Activated CD8-positive, alpha-beta memory T cell treated with anti-CD3 and anti-CD28 coated beads, Interleukin-2, amount 50 U/mL, for 24 hours (primary cell): Measurements from ENCODE around the gene TNNT3.
"Not testable (repeated sequence)": the region's sequence is repeated elsewhere in the genome, so short reads cannot be mapped to it uniquely, and the experiment has no call there.

Experiments
- DNase-seq: peaks from one replicate; pipeline ENCODE4 v3.0.0-alpha.2; 2020; ENCODE audit errors: extremely low read depth

The TNNT3 gene

DNA sequence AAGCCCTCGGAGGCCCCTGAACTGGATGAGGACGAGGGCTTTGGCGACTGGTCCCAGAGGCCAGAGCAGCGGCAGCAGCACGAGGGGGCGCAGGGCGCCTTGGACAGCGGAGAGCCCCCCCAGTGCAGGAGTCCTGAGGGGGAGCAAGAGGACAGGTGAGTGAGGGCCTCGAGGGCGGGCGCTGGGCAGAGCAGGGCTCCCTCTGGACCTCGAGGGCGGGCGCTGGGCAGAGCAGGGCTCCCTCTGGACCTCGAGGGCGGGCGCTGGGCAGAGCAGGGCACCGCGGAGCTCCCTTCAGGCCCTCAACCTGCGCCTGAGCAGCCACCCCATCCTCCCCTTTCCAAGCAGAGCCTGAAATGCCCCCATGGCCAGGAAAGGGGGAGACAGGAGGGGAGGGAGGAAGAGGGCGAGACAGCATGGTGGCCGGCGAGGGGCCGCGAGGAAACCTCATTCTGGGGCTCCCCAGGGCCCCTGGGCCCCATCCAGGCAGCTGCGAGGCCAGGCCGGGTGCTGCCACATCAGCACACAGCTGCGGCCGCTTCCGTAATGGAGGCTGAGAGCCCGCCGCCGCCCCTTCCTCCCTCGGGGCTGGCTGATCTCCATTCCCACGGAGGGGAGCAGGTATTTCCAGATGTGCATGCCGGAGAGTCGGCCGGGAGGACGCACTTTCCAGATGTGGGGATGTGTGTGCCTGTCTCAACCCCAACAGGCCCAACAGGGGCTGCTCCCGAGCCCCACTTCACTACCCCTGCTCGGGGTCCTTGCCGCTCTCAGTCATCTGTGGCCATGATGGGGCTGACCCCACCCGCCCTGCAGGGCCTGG is 37.9 kb upstream of the TNNT3 start:
- no peak for DNase-seq

DNA sequence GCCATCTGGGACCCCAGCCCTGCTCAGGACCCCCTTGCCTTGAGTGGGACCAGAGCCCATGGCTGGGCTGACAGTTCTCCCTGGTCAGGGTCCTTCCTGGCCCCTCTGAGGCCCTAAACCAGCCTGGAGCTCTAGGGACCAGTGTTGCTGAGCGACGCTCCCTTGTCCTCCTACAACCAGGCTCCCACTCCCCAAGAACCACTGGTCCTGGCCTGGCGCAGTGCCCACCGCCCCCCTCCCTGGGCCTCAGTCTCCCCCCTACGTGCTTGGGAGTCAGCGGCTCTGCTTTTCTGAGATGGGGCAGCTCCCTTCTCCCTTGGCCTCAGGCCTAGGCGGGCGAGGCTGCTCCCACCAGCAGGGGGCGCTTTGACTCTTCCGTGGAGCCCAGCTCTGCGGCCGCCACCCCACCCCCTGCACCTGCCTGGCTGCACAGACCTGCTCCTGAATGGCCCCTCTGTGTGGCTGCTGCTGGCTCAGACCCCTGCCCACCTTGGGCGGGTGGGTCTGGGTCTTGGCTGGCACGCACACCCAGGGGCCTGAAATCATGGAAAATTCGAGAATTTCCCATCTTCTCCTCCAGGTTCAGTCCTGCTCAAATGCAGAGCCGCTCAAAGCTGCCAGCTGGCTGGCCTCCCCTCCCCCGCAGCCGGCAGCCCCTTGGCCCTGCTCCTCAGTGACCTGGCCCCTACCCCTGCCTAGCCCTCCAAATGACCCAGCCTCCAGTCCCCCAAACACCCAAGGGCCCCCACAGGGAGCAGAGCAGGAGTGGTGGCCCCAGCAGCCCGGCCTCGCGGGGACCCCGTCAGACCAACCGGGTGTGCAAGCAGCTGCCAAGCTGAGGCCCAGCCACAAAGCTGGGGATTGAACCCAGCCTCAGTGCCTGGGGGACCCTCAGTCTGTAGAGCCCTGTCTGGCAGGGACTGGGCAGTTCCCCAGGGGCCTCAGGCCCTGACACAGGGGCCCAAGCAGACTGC is 37.0 kb upstream of the TNNT3 start:
- peak; percentile 43 for DNase-seq

- no peak for DNase-seq
Measured at GRCh38 chr11:1883346-1884302, 35.9 kb upstream of the TNNT3 start.

DNA sequence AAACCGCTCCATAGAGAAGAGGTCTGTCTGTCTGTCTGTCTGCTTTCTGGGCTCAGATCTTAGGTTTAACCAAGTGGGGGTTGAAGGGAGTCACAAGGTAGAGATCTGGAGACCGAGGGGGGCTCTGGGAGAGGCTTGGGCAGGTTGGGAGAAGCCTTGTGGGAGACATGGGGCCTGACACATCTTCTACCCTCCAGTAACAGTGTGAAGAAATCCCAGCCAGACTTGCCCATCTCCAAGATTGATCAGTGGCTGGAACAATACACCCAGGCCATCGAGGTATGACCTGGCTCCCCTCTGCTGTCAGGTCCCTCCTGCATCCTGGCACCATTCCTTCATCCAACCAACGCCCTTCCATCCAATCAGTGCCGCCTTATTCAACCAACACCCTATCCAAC is 35.2 kb upstream of the TNNT3 start:
- DNase-seq, result no peak

DNA sequence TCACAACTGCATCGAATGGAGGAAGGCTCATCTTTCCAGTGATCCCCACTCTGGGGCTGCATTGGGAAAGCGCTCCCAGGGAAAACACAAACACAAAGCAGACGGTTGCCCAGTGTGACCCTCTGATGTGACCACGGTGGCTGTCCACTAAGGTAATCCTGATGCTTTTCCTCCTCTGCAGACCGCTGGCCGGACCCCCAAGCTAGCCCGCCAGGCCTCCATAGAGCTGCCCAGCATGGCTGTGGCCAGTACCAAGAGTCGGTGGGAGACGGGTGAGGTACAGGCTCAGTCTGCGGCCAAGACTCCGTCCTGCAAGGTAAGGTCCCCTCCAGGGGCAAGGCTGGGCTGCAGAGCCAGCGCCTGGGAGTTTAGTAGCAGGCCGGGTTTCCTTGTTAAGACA is 33.0 kb upstream of the TNNT3 start:
- DNase-seq, result not testable (repeated sequence)

GRCh38 chr11:1887451-1888346 is 31.8 kb upstream of the TNNT3 start:
- DNase-seq, result no peak

- no peak for DNase-seq
Measured at GRCh38 chr11:1888347-1888753, 31.2 kb upstream of the TNNT3 start.

- no peak for DNase-seq
Measured at GRCh38 chr11:1888811-1889210, 30.7 kb upstream of the TNNT3 start.

DNA sequence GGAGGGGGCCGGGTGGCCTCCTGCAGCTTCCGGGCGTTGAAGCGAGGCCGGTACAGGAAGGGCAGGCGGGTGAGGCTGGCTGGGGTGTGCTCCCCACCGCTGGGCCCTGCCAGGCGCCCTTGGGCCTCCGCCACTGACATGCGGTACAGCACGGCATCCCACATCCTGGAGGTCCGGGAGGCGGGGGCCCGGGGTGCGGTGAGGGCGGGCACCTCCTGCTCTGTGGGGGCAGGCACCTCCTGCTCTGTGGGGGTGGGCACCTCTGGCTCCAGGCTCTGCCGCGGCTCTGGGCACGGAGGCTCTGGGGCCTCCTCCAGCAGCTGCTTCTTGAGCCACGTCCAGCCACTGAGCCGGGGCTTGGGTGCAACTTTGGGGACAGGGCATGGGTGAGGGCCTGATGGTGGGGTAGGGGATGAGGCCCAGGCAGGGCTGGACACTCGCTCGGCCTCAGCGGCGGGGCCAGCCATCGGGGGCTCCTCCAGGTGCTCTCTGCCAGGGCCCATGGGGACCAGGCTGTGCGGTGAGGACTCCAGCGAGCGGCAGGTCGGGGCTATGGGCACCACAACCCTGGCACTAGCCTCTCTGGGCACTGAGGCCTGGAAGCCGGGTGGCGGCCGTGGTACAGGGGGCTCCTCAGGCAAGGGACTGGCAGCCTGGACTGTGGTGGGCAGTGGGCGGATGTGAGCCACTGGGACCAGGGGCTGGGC is 30.1 kb upstream of the TNNT3 start:
- DNase-seq, result peak; percentile 31

DNA sequence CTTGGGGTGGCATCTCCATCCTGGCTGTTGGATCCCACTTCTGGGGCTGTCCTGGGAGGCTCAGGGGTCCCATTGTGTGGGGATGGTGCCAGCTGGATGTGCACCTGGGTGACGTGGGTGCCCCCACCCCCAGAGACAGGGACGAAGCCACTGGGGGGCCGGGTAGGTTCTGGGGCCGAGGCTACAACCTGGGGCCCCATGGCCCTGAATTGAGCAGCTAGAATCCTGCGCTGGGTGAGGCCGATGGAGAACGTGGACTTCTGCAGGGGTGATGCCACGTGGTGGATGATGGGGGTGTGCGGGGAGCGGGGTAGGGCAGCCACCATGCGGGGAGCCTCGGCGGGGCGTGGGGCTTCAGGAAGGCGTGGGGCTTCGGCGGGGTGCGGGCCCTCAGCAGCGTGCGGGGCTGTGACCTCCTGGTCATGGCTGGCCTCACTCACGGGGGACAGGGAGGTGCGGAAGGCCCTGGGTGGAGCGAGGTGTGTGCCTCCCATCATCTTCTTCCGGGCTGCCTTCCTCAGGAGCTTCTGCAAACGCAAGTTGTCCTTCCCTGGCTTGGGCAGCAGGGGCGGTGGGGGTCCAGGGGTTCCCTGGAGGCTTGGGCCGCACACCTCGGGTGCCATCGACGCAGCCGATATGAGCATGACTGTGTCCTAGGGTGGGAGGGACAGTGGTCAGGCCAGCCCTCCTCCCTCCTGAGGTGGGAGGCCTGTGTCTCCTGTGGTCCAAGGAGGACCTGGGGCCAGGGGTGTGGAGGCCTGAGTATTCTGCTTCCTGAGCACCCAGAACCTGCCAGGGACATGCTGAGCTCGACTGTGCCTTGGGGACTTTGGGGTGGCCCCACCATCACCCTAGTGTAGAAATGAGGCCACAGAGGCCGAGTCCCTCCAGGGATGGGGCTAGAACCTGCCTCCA is 29.3 kb upstream of the TNNT3 start:
- no peak for DNase-seq

DNA sequence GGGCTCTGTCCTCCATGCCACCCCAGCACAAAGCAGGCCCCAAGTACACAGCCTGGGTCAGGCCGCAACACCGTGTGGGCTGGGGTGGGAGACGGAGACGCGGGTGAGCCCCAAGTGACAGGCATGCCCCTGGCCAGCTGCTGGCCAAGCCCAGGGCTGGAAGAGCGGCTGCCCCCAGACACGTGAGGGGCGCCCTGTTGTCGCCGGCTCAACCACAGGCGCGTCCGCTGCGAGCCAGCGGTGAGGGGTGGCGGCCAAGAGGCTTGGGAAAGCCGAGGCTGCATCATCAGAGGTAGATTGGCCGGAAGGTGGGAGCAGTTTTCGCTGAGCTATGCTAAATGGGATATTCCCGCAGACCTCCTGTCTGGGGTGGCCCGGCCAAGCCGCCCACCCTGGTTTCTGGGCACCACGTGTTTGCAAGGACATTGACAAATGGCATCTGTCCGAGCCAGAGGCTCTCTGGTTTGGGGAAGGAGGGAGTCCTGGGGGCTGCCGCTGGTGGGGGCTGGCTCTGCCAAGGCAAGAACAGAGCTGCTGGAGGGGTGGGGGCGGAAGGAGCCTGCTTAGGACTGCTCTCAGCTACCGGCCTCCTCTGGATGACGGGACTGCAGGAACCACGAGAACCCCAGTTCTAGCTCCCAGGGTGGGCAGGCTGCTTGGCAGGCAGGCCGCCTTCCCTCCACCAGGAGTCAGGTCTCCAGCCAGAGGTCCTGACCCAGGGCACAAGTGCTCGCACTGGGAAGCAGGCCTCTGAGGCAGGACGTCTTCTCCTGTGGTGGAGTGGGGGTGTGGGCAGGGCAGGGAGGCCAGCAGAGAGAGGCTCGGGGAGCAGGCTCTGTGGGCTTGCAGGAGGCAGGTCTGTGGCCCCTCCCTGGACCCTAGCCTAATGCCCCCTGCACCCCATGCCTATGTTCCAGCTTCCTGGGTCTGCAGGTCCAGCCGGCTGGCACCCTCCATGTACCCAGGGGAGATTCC is 28.4 kb upstream of the TNNT3 start:
- DNase-seq, result no peak

DNA sequence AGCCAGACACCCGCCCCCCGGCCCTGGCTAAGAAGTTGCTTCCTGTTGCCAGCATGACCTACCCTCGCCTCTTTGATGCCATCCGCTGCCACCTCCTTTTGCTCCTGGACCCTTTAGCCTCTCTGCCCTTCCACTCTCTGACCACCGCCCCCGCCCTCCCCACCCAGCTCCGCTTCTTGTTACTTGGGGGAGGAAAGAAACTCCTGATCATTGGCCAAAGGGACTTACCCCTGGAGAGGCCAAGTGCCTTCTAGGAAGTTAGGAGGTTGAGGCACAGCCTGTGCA is 27.7 kb upstream of the TNNT3 start, which contains the start of gene PRR33:
Gene PRR33 (minus strand): TSS at position 65 of the 285 bp plus-strand sequence. CDS start 1,311 bp downstream, outside the sequence.
- no peak for DNase-seq

DNA sequence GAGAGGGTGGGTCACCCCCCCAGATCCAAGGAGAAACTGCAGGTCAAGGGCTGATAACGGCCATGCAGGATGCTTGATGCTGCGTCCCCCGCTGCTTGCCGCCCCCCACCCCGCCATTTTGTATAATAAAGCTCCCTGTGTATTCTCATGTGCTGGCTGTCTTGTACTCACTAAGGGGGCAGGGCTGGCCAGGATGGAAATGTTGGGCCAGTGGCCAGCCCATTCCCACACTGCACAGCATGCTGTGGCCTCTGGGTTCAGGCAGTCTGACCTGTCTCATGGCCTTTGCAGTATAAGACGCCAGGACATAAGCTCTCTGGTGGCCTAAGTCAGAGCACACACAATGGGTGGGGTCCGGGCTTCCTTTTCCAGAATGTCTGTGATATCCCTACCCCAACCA is 27.4 kb upstream of the TNNT3 start:
- DNase-seq, result no peak

- no peak for DNase-seq
Measured at GRCh38 chr11:1892558-1892957, 26.9 kb upstream of the TNNT3 start.

GRCh38 chr11:1893581-1894359 is 25.7 kb upstream of the TNNT3 start:
- DNase-seq, result no peak

- no peak for DNase-seq
Measured at GRCh38 chr11:1894759-1895158, 24.7 kb upstream of the TNNT3 start.

- no peak for DNase-seq
Measured at GRCh38 chr11:1896468-1896867, 23.0 kb upstream of the TNNT3 start.
